Mesenchymal stem cell (in vitro differentiated cells and primary cell): ENCODE results near the gene APOD. TPM values are rescaled to one million over a fixed set of nuclear protein-coding genes. Genes with fewer than 3 reads are reported as not detected.

Source experiments
- DNase-seq: peaks from one replicate; pipeline ENCODE4 v3.0.0-alpha.2; 2013
- H2AFZ ChIP-seq: one replicate; pipeline ENCODE4 v1.6.1; 2013; ENCODE audit warnings: low read depth, mild to moderate bottlenecking, control low read depth, inconsistent platforms, low read length, moderate library complexity
- H2AK5ac ChIP-seq: 2 replicates; pipeline ENCODE4 v1.6.1; 2013; ENCODE audit warnings: low read length, moderate library complexity, mild to moderate bottlenecking, inconsistent platforms; ENCODE audit not compliant: severe bottlenecking
- H2BK120ac ChIP-seq: one replicate; pipeline ENCODE4 v1.6.1; 2013; ENCODE audit warnings: low read depth, mild to moderate bottlenecking, inconsistent platforms, low read length, moderate library complexity
- H2BK12ac ChIP-seq, 2 experiments: one replicate each; pipeline ENCODE4 v1.6.1; 2013; ENCODE audit warnings: inconsistent platforms in 2 of 2, low read length in 2 of 2, mild to moderate bottlenecking in 2 of 2, moderate library complexity in 2 of 2, control low read depth in 1 of 2
- H2BK15ac ChIP-seq: one replicate; pipeline ENCODE4 v1.6.1; 2013; ENCODE audit warnings: mild to moderate bottlenecking, low read depth, inconsistent platforms; ENCODE audit not compliant: poor library complexity, severe bottlenecking
- H2BK5ac ChIP-seq: 2 replicates; pipeline ENCODE4 v1.6.1; 2013; ENCODE audit warnings: low read depth, mild to moderate bottlenecking, low read length, control low read depth, inconsistent platforms; ENCODE audit not compliant: poor library complexity, severe bottlenecking
- H3K14ac ChIP-seq, 2 experiments: one replicate each; pipeline ENCODE4 v1.6.1; 2013; ENCODE audit warnings: inconsistent platforms in 2 of 2, low read length in 2 of 2, control low read depth in 1 of 2, mild to moderate bottlenecking in 1 of 2, moderate library complexity in 1 of 2
- H3K18ac ChIP-seq, 2 experiments: one replicate each; pipeline ENCODE4 v1.6.1; 2013; ENCODE audit warnings: inconsistent platforms in 2 of 2, low read length in 2 of 2, control low read depth in 1 of 2, low read depth in 1 of 2, mild to moderate bottlenecking in 1 of 2
- H3K23ac ChIP-seq, 2 experiments: one replicate each; pipeline ENCODE4 v1.6.1; 2013; ENCODE audit warnings: inconsistent platforms in 2 of 2, low read length in 2 of 2, mild to moderate bottlenecking in 2 of 2, moderate library complexity in 2 of 2, control low read depth in 1 of 2
- H3K27ac ChIP-seq: 2 replicates; pipeline ENCODE4 v1.5.1; 2013; ENCODE audit warnings: mild to moderate bottlenecking, moderate library complexity, low read length, control low read depth, inconsistent platforms; ENCODE audit not compliant: poor library complexity, severe bottlenecking
- H3K27me3 ChIP-seq, 2 experiments: 2 replicates each; pipeline versions ENCODE4 v1.6.1 to v1.7.0; 2013; ENCODE audit warnings: low read length in 2 of 2, mild to moderate bottlenecking in 2 of 2, moderate library complexity in 2 of 2, control low read depth in 1 of 2, inconsistent platforms in 1 of 2; ENCODE audit not compliant: control insufficient read depth in 1 of 2, insufficient read depth in 1 of 2
- H3K36me3 ChIP-seq, 2 experiments: 2 replicates each; pipeline versions ENCODE4 v1.6.1 to v1.7.0; 2013; ENCODE audit warnings: low read length in 2 of 2, control low read depth in 1 of 2, inconsistent platforms in 1 of 2, low read depth in 1 of 2, mild to moderate bottlenecking in 1 of 2; ENCODE audit not compliant: insufficient read depth in 2 of 2, control insufficient read depth in 1 of 2
- H3K4ac ChIP-seq, 2 experiments: one replicate each; pipeline ENCODE4 v1.6.1; 2013; ENCODE audit warnings: inconsistent platforms in 2 of 2, low read length in 2 of 2, mild to moderate bottlenecking in 2 of 2, moderate library complexity in 2 of 2, control low read depth in 1 of 2, low read depth in 1 of 2
- H3K4me1 ChIP-seq: 2 replicates; pipeline ENCODE4 v1.6.1; 2013; ENCODE audit warnings: low read depth, low read length, control low read depth; ENCODE audit not compliant: control insufficient read depth, insufficient read depth
- H3K4me2 ChIP-seq: 2 replicates; pipeline ENCODE4 v1.6.1; 2013; ENCODE audit warnings: low read length, mild to moderate bottlenecking, inconsistent platforms; ENCODE audit not compliant: poor library complexity, severe bottlenecking
- H3K4me3 ChIP-seq, 2 experiments: 2 replicates each; pipeline versions ENCODE4 v1.5.1 to v1.7.0; 2013; ENCODE audit warnings: low read length in 2 of 2, mild to moderate bottlenecking in 2 of 2, control low read depth in 1 of 2, low read depth in 1 of 2; ENCODE audit not compliant: insufficient read depth in 1 of 2
- H3K79me1 ChIP-seq: replicated peaks from 2 replicates; pipeline ENCODE4 v1.6.1; 2013; ENCODE audit warnings: mild to moderate bottlenecking, control low read depth, low read length, inconsistent platforms; ENCODE audit not compliant: poor library complexity, severe bottlenecking
- H3K9ac ChIP-seq: 2 replicates; pipeline ENCODE4 v1.7.0; 2013; ENCODE audit warnings: mild to moderate bottlenecking, low read length, moderate library complexity
- H3K9me3 ChIP-seq: 2 replicates; pipeline ENCODE4 v1.7.0; 2013; ENCODE audit warnings: mild to moderate bottlenecking, low read length; ENCODE audit not compliant: control insufficient read depth
- H4K8ac ChIP-seq: one replicate; pipeline ENCODE4 v1.6.1; 2013; ENCODE audit warnings: inconsistent platforms, mild to moderate bottlenecking, low read length, moderate library complexity
- H4K91ac ChIP-seq: one replicate; pipeline ENCODE4 v1.6.1; 2013; ENCODE audit warnings: mild to moderate bottlenecking, low read length, inconsistent platforms
- WGBS: methylation state at CpG from one replicate; pipeline ENCODE4 v1.1.7; 2013; ENCODE audit warnings: mixed read lengths; 5-methylcytosine and 5-hydroxymethylcytosine counted together
- small RNA-seq: library from polyadenylated mRNA; stranded (forward); fragments of <200 nt; extraction: miRNeasy Mini kit (QIAGEN cat#:217004); gene quantifications from one replicate; pipeline ENCODE3, GENCODE V24; 2013; ENCODE audit warnings: low read depth

APOD gene

GRCh38 chr3:195522254-195523023 lies 61.3 kb downstream of the APOD start:
- H3K9me3 ChIP-seq: no peaks in the 10 kb centered on the region
- no peak overlapping the region for H4K91ac ChIP-seq
- H3K4me2 ChIP-seq: no peak overlapping the region
- H3K9ac ChIP-seq: peak overlapping the region; percentile 61
- no peak overlapping the region for H2AFZ ChIP-seq
- no peak overlapping the region for H3K14ac ChIP-seq
- no peak overlapping the region for H2BK5ac ChIP-seq
- H3K27me3 ChIP-seq: no peaks in the 10 kb centered on the region
- H3K4me1 ChIP-seq: no peaks in the 10 kb centered on the region
- peaks cover 15 to 35% of the 10 kb centered on the region in 2 experiments for H3K36me3 ChIP-seq
- H3K23ac ChIP-seq: no peak overlapping the region
- no peak overlapping the region for H3K4ac ChIP-seq
- no peak overlapping the region for H2BK15ac ChIP-seq
- no peak overlapping the region for H4K8ac ChIP-seq
- H3K18ac ChIP-seq: no peak overlapping the region
- DNase-seq: peak; percentile 43
- H3K4me3 ChIP-seq: no peak overlapping the region
- no peak overlapping the region for H3K27ac ChIP-seq
- H2BK12ac ChIP-seq: no peak overlapping the region
- peaks cover 21% of the 10 kb centered on the region for H3K79me1 ChIP-seq
- H2BK120ac ChIP-seq: no peak overlapping the region
- 93% methylated on average over 4 of the region's 6 CpGs for WGBS
- H2AK5ac ChIP-seq: no peak overlapping the region

Small RNAs within 50 kb of the gene (small RNA-seq; reads per million reads assigned to genes)
- gene RN7SL73P: not detected
- gene RNU6ATAC24P: not detected
